Measurements from ENCODE around the gene ARHGAP40.

GRCh38 chr20:38599410-38599882 lies 2.2 kb upstream of the ARHGAP40 start:
- TF ChIP-seq CTCF (conservative IDR thresholded peaks at IDR 0.05), result no peak
- TF ChIP-seq ZFX (IDR thresholded peaks at IDR 0.05), result peak; percentile 56; the same call in 1 of the 2 replicates
